HepG2 (cell line): ENCODE measurements around the gene SNHG17. TPM values are rescaled to one million over a fixed set of nuclear protein-coding genes. Genes with fewer than 3 reads are reported as not detected.

Source experiments
- AHDC1 ChIP-seq: sonication (generic); formaldehyde crosslinking; IDR thresholded peaks from 2 replicates; pipeline ENCODE4 v1.5.1; 2020; ENCODE audit warnings: mild to moderate bottlenecking, missing genetic modification reagents, borderline replicate concordance
- ARHGAP35 ChIP-seq: sonication (generic); formaldehyde crosslinking; IDR thresholded peaks from 2 replicates; pipeline ENCODE4 v1.9.0; 2022; ENCODE audit warnings: mild to moderate bottlenecking, inconsistent platforms, moderate library complexity, missing genetic modification reagents, borderline replicate concordance
- FOXP1 ChIP-seq, 2 experiments: fragments of 450-650 bp in 1 of 2; IDR thresholded peaks; 2 replicates each; pipeline ENCODE4 v1.6.1; 2017 to 2018; ENCODE audit warnings: antibody characterized with exemption in 1 of 2
- HINFP ChIP-seq: sonication (generic); formaldehyde crosslinking; IDR thresholded peaks from 2 replicates; pipeline ENCODE4 v1.4.0; 2020; ENCODE audit warnings: low read depth, mild to moderate bottlenecking, missing genetic modification reagents
- KDM5B ChIP-seq: sonication (generic); formaldehyde crosslinking; IDR thresholded peaks from 2 replicates; pipeline ENCODE4 v1.4.0; 2020; ENCODE audit warnings: missing genetic modification reagents, mild to moderate bottlenecking, borderline replicate concordance
- SP140L ChIP-seq: sonication (generic); formaldehyde crosslinking; IDR thresholded peaks from 2 replicates; pipeline ENCODE4 v1.4.0; 2020; ENCODE audit warnings: missing genetic modification reagents, borderline replicate concordance
- THAP7 ChIP-seq: sonication (generic); formaldehyde crosslinking; IDR thresholded peaks from 2 replicates; pipeline ENCODE4 v1.8.1; 2023; ENCODE audit warnings: mild to moderate bottlenecking, missing genetic modification reagents
- THAP9 ChIP-seq: sonication (generic); formaldehyde crosslinking; IDR thresholded peaks from 2 replicates; pipeline ENCODE4; 2020; ENCODE audit warnings: missing genetic modification reagents, mild to moderate bottlenecking, borderline replicate concordance
- ZBTB10 ChIP-seq: sonication (generic); formaldehyde crosslinking; IDR thresholded peaks from 2 replicates; pipeline ENCODE4 v1.4.0; 2020; ENCODE audit warnings: missing genetic modification reagents, borderline replicate concordance
- ZNF367 ChIP-seq: sonication (generic); formaldehyde crosslinking; IDR thresholded peaks from 2 replicates; pipeline ENCODE4 v1.4.0; 2020; ENCODE audit warnings: missing genetic modification reagents, borderline replicate concordance
- ZNF678 ChIP-seq: sonication (generic); formaldehyde crosslinking; IDR thresholded peaks from 2 replicates; pipeline ENCODE4 v1.4.0; 2020; ENCODE audit warnings: mild to moderate bottlenecking, missing genetic modification reagents
- polyA plus RNA-seq, 8 experiments: library from polyadenylated mRNA; depleted of rRNA in 3 of 8; stranded (reverse) in 7 of 8; unstranded in 1 of 8; fragments of >200 nt; fragmentation: Illumina TruSeq in 4 of 8; extraction: Trizol in 4 of 8; gene quantifications; 2 replicates each; pipeline versions ENCODE4 v1.2.1 to v1.2.3, GENCODE V29; 2011 to 2016; ENCODE audit warnings: low read depth in 4 of 8, missing spikeins in 1 of 8, mixed read lengths in 1 of 8; ENCODE audit not compliant: insufficient read depth in 1 of 8
- total RNA-seq, 5 experiments: library from RNA; depleted of rRNA; stranded (reverse); fragments of >200 nt; fragmentation: Illumina TruSeq; extraction: Trizol; gene quantifications; 2 replicates each; pipeline ENCODE4 v1.2.3, GENCODE V29; 2016; ENCODE audit warnings: low read depth in 1 of 5

The SNHG17 gene
- total and polyA plus RNA-seq, 2 of the 13 experiments (the other 11 are each of a cell fraction or from before 2014, with no cell fraction given), result 26.2 to 41.2 TPM

GRCh38 chr20:38392356-38392755, 42.8 kb downstream of the SNHG17 start (continued):
- TF ChIP-seq AHDC1 (CRISPR knock-in tag), result no peak
- TF ChIP-seq KDM5B (CRISPR knock-in tag), result no peak
- no peak for TF ChIP-seq ZBTB10 (CRISPR knock-in tag)
- no peak for TF ChIP-seq ZNF678 (CRISPR knock-in tag)
- no peak for TF ChIP-seq ZNF367 (CRISPR knock-in tag)
- TF ChIP-seq ARHGAP35 (CRISPR knock-in tag), result no peak
- TF ChIP-seq SP140L, result no peak
- no peak for TF ChIP-seq THAP9 (CRISPR knock-in tag)
- TF ChIP-seq HINFP (CRISPR knock-in tag), result no peak
- TF ChIP-seq FOXP1 (IDR thresholded peaks at IDR 0.05), result no peak
- TF ChIP-seq FOXP1 (CRISPR knock-in tag; IDR thresholded peaks at IDR 0.05), result no peak
- TF ChIP-seq THAP7, result no peak
